ENCODE data around the gene PWWP2B.

PWWP2B gene

DNA sequence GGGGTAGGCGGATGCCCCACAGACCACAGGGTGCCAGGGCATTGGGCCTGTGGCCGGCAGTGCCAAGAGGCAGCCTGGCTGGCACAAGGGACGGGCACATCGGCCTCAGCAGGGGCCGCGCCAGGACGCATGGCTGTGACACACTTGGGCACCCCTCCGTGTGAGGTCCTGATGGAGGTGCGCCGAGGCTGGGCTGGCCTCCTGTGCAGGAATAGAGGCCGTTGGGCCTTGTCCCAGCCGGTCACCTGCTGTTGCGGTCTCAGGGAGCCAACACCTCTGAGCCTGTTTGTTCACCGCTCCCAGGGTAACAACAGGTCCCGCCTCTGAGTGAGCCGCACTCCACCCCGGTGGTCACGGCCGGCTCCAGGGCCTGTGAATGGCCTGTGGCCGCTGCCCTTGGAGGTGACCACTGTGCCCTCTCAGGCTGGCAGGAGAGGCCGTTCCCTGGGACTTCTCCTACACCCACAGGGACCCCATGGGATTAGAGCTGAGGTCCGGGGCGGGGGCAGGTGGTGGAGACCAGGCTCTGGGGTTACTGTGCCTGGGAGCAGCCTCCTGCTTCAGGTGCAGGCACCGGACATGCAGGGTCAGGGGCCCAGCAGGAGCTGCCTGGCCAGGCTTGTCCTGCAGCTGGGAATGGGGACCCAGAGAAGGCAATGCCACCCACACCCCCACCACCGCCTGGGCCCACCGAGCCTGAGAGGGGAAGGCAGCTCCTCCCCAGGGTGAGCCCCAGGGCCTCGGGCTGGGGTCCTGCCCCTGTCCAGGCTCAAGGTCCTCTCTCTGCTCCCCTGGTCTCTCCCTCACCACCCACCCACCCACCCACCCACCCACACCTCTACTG lies 12.0 kb downstream of the PWWP2B start:
- H3K4me3 ChIP-seq (ENCODE audit: low read length), result no peak overlapping the region
- no peak for DNase-seq (ENCODE audit: low read depth)
- TF ChIP-seq, protein P1, sequence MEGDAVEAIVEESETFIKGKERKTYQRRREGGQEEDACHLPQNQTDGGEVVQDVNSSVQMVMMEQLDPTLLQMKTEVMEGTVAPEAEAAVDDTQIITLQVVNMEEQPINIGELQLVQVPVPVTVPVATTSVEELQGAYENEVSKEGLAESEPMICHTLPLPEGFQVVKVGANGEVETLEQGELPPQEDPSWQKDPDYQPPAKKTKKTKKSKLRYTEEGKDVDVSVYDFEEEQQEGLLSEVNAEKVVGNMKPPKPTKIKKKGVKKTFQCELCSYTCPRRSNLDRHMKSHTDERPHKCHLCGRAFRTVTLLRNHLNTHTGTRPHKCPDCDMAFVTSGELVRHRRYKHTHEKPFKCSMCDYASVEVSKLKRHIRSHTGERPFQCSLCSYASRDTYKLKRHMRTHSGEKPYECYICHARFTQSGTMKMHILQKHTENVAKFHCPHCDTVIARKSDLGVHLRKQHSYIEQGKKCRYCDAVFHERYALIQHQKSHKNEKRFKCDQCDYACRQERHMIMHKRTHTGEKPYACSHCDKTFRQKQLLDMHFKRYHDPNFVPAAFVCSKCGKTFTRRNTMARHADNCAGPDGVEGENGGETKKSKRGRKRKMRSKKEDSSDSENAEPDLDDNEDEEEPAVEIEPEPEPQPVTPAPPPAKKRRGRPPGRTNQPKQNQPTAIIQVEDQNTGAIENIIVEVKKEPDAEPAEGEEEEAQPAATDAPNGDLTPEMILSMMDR (conservative IDR thresholded peaks at IDR 0.05; ENCODE audit: low read depth, low read length), result no peak

DNA sequence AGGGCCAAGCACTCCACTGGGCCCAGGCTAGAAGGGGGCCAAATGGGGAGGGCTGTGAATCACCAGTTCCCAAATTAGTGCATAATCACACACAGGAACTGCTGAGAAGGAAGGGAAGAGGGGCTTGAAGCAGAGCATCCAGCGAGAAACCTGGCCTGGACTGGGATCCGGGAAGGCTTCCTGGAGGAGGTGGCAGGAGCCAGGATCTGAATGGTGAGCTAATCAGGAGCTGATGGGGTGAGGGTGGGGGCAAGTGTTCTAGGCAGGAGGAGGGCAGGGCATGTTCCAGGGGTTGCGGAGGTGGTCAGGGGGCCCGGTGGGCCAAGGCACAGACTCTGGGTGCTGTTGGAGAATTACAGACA lies 12.6 kb downstream of the PWWP2B start:
- TF ChIP-seq, protein P1 (conservative IDR thresholded peaks at IDR 0.05; ENCODE audit: low read depth, low read length), result no peak
- no peak overlapping the region for H3K4me3 ChIP-seq (ENCODE audit: low read length)
- no peak for DNase-seq (ENCODE audit: low read depth)

DNA sequence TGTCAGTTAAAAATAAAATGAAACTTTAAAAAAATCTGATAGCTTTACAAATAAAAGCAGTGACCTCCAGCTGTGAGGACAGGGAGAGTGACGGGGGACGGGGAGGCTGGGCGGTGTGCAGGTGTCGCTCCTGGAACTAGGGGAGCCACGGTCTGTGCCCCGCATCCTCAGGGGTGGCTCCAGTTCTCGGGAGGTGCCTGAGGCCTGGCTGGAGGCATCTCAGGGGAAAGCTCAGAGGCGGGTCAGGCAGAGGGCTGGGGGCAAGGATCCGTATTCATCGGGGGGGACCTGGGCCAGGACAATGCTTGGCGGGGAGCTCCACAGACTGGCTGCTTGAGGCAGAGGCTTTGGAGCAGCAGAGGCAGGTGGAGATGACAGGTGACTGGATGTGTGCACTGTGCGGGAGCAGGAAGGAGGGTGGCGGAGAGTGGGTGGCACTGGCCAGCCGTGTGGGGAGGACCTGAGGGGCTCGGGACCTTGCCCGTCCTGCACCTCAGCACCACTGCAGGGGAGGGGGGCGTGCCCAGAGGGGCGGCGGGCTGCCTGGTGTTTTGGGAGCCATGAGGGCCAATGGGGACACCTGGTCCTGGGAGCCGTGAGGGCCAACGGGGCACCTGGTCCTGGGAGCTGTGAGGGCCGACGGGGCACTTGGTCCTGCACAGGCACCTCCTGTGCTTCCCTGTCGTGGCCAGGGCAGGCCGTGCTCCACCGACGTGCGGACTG lies 13.2 kb downstream of the PWWP2B start:
- TF ChIP-seq, protein P1 (conservative IDR thresholded peaks at IDR 0.05; ENCODE audit: low read depth, low read length), result no peak
- no peak for DNase-seq (ENCODE audit: low read depth)
- no peak overlapping the region for H3K4me3 ChIP-seq (ENCODE audit: low read length)

DNA sequence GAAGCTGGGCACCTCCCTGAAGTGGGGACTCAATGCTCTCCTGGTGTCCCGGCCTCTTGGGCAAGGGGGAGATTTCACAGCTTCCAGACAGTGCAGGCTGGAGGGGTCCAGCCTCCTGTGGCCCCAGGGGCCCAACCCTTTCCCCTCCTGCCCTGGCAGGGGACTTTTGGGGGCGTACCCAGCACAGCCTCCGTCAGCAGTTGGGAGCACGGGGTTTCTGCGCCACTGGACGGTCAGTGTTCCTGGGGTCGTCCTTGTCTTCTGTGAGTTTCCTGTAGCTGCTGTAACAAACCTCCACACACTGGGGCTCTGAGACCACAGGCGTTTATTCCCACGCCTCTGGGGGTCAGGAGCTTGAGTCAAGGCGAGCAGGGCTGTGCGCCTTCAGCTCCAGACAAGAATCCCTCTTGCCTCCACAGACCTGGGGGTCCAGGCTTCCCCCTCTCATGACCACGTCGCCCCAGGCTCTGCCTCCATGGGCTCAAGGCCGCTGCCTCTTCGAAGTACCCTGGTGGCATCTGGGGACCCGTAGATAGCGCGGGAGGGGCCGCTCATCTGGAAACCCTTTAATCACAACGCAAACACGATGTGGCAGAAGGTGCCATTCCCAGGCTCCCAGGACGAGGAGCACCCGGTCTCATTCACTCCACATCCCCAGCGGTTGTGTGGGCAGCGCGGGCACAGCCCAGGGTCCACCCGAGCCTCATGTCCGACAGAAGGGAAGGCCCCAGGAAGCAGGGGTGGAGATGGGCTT lies 14.0 kb downstream of the PWWP2B start:
- TF ChIP-seq, protein P1 (conservative IDR thresholded peaks at IDR 0.05; ENCODE audit: low read depth, low read length), result no peak
- no peak overlapping the region for H3K4me3 ChIP-seq (ENCODE audit: low read length)
- no peak for DNase-seq (ENCODE audit: low read depth)

DNA sequence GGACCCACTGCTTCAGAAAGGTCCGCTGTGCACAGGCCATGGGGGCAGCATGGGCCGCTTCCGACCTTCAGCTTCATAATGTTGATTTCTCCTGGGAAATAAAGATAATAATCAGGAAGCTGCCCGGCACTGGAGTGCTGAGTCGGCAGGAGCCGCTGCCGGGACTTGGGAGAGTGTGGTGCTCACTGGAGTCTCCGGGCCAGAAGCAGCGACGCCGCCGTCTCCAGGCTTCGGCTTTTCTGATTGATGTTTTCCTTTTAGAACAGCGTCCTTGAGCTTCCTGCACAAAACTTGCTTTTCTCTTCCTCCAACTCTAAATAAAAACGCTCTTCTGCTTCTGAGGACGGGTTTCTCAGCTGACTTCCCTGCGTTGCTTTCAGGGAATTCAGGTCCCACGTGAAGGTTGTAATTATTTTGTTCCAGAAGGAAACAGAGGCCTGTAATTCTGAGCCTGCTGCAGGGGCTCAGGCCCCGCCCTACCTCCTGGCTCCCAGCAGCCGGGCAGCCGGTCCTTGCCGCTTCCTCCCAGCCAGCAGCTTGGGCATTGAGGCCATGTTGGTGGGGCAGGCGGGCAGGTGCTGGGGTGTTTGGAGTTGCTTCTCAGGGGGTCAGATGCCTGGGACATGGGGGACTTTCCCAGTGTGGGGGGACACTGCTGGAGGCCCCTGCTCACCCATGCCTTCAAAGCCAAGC lies 14.7 kb downstream of the PWWP2B start:
- TF ChIP-seq, protein P1 (conservative IDR thresholded peaks at IDR 0.05; ENCODE audit: low read depth, low read length), result peak; percentile 2
- H3K4me3 ChIP-seq (ENCODE audit: low read length), result no peak overlapping the region
- DNase-seq (ENCODE audit: low read depth), result no peak

DNA sequence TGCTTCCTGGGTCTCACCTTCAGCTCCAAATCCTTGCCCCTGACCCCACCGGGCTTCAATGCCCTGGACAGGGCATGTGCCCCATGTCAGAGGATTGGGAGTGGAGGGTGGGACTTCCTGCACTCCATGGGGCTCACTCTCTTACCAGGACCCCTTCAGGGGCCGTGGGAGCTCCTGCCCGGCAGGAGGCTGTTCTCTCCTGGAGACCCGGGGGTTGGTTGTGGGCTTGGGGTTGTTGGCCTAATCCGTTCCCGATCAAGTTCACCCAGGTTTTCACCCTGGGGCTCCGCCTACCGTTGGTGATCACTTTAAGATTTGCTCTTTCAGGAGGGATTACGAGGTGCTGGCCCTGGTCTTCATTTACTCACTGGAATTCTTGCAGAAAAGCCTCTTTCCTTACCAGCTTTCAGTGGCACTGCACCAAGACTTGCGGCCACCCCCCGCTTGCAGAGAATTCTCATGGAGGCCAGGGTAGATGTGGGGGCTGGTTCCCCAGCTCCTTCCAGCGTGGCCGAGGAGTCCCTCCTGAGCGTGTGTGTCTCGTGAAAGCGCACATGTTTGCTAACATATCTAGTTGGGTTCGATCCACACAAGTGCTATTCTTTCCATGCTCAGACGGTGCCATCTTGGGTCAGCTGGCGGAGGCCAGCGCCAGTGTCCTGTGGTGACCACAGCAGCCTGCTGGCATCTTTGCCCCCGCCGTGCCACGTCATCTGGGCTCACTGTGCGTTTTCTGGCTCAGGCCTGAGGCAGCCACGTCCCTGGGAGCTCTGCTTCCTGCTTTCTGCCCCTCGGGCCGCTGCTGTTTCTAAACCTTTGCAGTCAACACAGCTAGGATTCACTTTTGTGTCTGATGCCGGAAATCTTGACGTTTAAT lies 15.6 kb downstream of the PWWP2B start:
- no peak overlapping the region for H3K4me3 ChIP-seq (ENCODE audit: low read length)
- DNase-seq (ENCODE audit: low read depth), result no peak
- TF ChIP-seq, protein P1 (conservative IDR thresholded peaks at IDR 0.05; ENCODE audit: low read depth, low read length), result peak; percentile 12
